IMR-90 (cell line): ENCODE data around the gene MAN1C1. TPM values are rescaled to one million over a fixed set of nuclear protein-coding genes. Genes with fewer than 3 reads are reported as not detected.

Experiments
- ATAC-seq: fragments of 200-7000 bp; cut with Tn5 transposase; 2 replicates; pipeline ENCODE4 v1.9.1; 2020; ENCODE audit warnings: low read depth, mild to moderate bottlenecking, moderate library complexity
- BruUV-seq: library from RNA; stranded (reverse); fragments of 400-500 nt; replicated peaks from 2 replicates; lab custom pipeline; 2021; lab: Mats Ljungman, UMichigan
- CTCF ChIA-PET: fragments of 300-600 bp; formaldehyde crosslinking; extraction: SDS; loops from one replicate; lab custom pipeline; 2021; ENCODE audit warnings: antibody characterized with exemption; lab: Yijun Ruan, JAX
- POLR2A ChIA-PET: fragments of 300-600 bp; sonication (Branson Sonifier 250); formaldehyde crosslinking; loops from one replicate; lab custom pipeline; 2022; ENCODE audit warnings: antibody characterized with exemption; ENCODE audit not compliant: unreplicated experiment; lab: Charles Lee
- DNase-seq: peaks from one replicate; pipeline ENCODE4 v3.0.0; 2013
- H2AFZ ChIP-seq: replicated peaks from 2 replicates; pipeline ENCODE3; 2013; ENCODE audit warnings: low read length, mild to moderate bottlenecking; ENCODE audit not compliant: poor library complexity
- H2AK5ac ChIP-seq: 2 replicates; pipeline ENCODE4 v1.6.1; 2013; ENCODE audit warnings: low read depth, low read length, inconsistent platforms
- H2AK9ac ChIP-seq: replicated peaks from 2 replicates; pipeline ENCODE3; 2013; ENCODE audit warnings: mild to moderate bottlenecking, low read depth, low read length, moderate library complexity; ENCODE audit not compliant: poor library complexity
- H2BK120ac ChIP-seq: 2 replicates; pipeline ENCODE4 v1.6.1; 2013; ENCODE audit warnings: low read depth, low read length, inconsistent platforms
- H2BK15ac ChIP-seq: 3 replicates; pipeline ENCODE4 v1.6.1; 2013; ENCODE audit warnings: low read depth, low read length, inconsistent platforms
- H2BK20ac ChIP-seq: 2 replicates; pipeline ENCODE4 v1.6.1; 2013; ENCODE audit warnings: low read depth, mild to moderate bottlenecking, inconsistent platforms, low read length, moderate library complexity
- H2BK5ac ChIP-seq: 2 replicates; pipeline ENCODE4 v1.6.1; 2013; ENCODE audit warnings: mild to moderate bottlenecking, low read depth, low read length, inconsistent platforms; ENCODE audit not compliant: poor library complexity, severe bottlenecking
- H3K14ac ChIP-seq: replicated peaks from 2 replicates; pipeline ENCODE4 v1.6.1; 2013; ENCODE audit warnings: low read depth, low read length, inconsistent platforms
- H3K18ac ChIP-seq: 2 replicates; pipeline ENCODE4 v1.6.1; 2013; ENCODE audit warnings: low read depth, low read length, control low read depth
- H3K23ac ChIP-seq: 2 replicates; pipeline ENCODE4 v1.6.1; 2013; ENCODE audit warnings: low read depth, low read length, inconsistent platforms
- H3K27ac ChIP-seq: 2 replicates; pipeline ENCODE4 v1.5.1; 2013; ENCODE audit warnings: mild to moderate bottlenecking, control low read depth, low read length; ENCODE audit not compliant: insufficient read depth
- H3K27me3 ChIP-seq: 2 replicates; pipeline ENCODE4 v1.6.1; 2013; ENCODE audit warnings: low read length; ENCODE audit not compliant: control insufficient read depth, insufficient read depth
- H3K36me3 ChIP-seq: 2 replicates; pipeline ENCODE4 v1.6.1; 2013; ENCODE audit warnings: low read length, mixed read lengths; ENCODE audit not compliant: control insufficient read depth, insufficient read depth
- H3K4ac ChIP-seq: 2 replicates; pipeline ENCODE4 v1.6.1; 2013; ENCODE audit warnings: low read depth, low read length, inconsistent platforms
- H3K4me1 ChIP-seq: 2 replicates; pipeline ENCODE4 v1.6.1; 2013; ENCODE audit warnings: low read length, mixed read lengths; ENCODE audit not compliant: control insufficient read depth, insufficient read depth
- H3K4me2 ChIP-seq: 2 replicates; pipeline ENCODE4 v1.6.1; 2013; ENCODE audit warnings: low read depth, mild to moderate bottlenecking, control low read depth, low read length, moderate library complexity
- H3K4me3 ChIP-seq: 2 replicates; pipeline ENCODE4 v1.5.1; 2013; ENCODE audit warnings: low read depth, mild to moderate bottlenecking, control low read depth, low read length, moderate library complexity; ENCODE audit not compliant: insufficient read depth
- H3K56ac ChIP-seq: 2 replicates; pipeline ENCODE4 v1.6.1; 2013; ENCODE audit warnings: low read length, inconsistent platforms; ENCODE audit not compliant: insufficient read depth; ENCODE audit errors: extremely low read depth
- H3K79me1 ChIP-seq, 2 experiments: 2 replicates each; pipeline ENCODE4 v1.6.1; 2013; ENCODE audit warnings: low read length in 2 of 2, inconsistent platforms in 1 of 2, low read depth in 1 of 2
- H3K9ac ChIP-seq: 2 replicates; pipeline ENCODE4 v1.6.1; 2013; ENCODE audit warnings: low read depth, low read length, control low read depth
- H3K9me1 ChIP-seq: 2 replicates; pipeline ENCODE4 v1.6.1; 2013; ENCODE audit warnings: low read length, inconsistent platforms; ENCODE audit not compliant: insufficient read depth
- H3K9me3 ChIP-seq: 2 replicates; pipeline ENCODE4 v1.6.1; 2013; ENCODE audit warnings: low read length; ENCODE audit not compliant: control insufficient read depth, insufficient read depth
- H4K20me1 ChIP-seq: 2 replicates; pipeline ENCODE4 v1.6.1; 2013; ENCODE audit warnings: low read length, inconsistent platforms; ENCODE audit not compliant: insufficient read depth
- H4K5ac ChIP-seq: 2 replicates; pipeline ENCODE4 v1.6.1; 2013; ENCODE audit warnings: mild to moderate bottlenecking, low read depth, low read length, control low read depth
- H4K8ac ChIP-seq, 2 experiments: 2 replicates each; pipeline ENCODE4 v1.6.1; 2013; ENCODE audit warnings: low read depth in 2 of 2, low read length in 2 of 2, control low read depth in 1 of 2, inconsistent platforms in 1 of 2
- H4K91ac ChIP-seq: 2 replicates; pipeline ENCODE4 v1.6.1; 2013; ENCODE audit warnings: low read depth, low read length, inconsistent platforms; ENCODE audit not compliant: insufficient read depth
- BHLHE40 ChIP-seq: fragments of 150-350 bp; IDR thresholded peaks from 2 replicates; pipeline ENCODE4 v1.6.1; 2016; ENCODE audit warnings: mild to moderate bottlenecking, low read depth, low read length
- CEBPB ChIP-seq: IDR thresholded peaks from 2 replicates; pipeline ENCODE4 v1.6.1; 2012; ENCODE audit warnings: low read depth, low read length, improper control_type of control experiment
- ELK1 ChIP-seq: fragments of 150-350 bp; IDR thresholded peaks from 2 replicates; pipeline ENCODE4 v1.6.1; 2016; ENCODE audit warnings: low read depth, mild to moderate bottlenecking, low read length, moderate library complexity, borderline replicate concordance
- FOS ChIP-seq: fragments of 150-350 bp; IDR thresholded peaks from 2 replicates; pipeline ENCODE4 v1.6.1; 2016; ENCODE audit warnings: low read depth, low read length
- MAFK ChIP-seq: IDR thresholded peaks from 2 replicates; pipeline ENCODE4 v1.6.1; 2012; ENCODE audit warnings: low read depth, low read length, improper control_type of control experiment
- MAZ ChIP-seq: IDR thresholded peaks from 2 replicates; pipeline ENCODE4 v1.6.1; 2012; ENCODE audit warnings: low read depth, mild to moderate bottlenecking, low read length, improper control_type of control experiment, moderate library complexity, borderline replicate concordance
- NFE2L2 ChIP-seq: fragments of 150-350 bp; IDR thresholded peaks from 2 replicates; pipeline ENCODE4 v1.6.1; 2016; ENCODE audit warnings: low read depth, mild to moderate bottlenecking, low read length
- POLR2A ChIP-seq: IDR thresholded peaks from 2 replicates; pipeline ENCODE4 v1.6.1; 2012; ENCODE audit warnings: mild to moderate bottlenecking, low read depth, low read length
- RAD21 ChIP-seq: IDR thresholded peaks from 2 replicates; pipeline ENCODE4 v1.6.1; 2012; ENCODE audit warnings: low read length, improper control_type of control experiment
- RCOR1 ChIP-seq: IDR thresholded peaks from 2 replicates; pipeline ENCODE4 v1.6.1; 2012; ENCODE audit warnings: mild to moderate bottlenecking, low read length, improper control_type of control experiment; ENCODE audit not compliant: insufficient replicate concordance
- RFX5 ChIP-seq: IDR thresholded peaks from 2 replicates; pipeline ENCODE4 v1.8.0; 2012; ENCODE audit warnings: low read depth, mild to moderate bottlenecking, low read length, moderate library complexity
- SMC3 ChIP-seq: fragments of 150-350 bp; IDR thresholded peaks from 2 replicates; pipeline ENCODE4 v1.6.1; 2016; ENCODE audit warnings: low read depth, mild to moderate bottlenecking, antibody characterized with exemption, low read length, moderate library complexity
- WGBS, 2 experiments: methylation state at CpG; one replicate each; pipeline versions ENCODE4 v1.1.5 to v1.1.7; 2013; ENCODE audit warnings: missing lambda C conversion rate in 2 of 2; ENCODE audit not compliant: insufficient read length in 1 of 2; ENCODE audit errors: extremely low coverage in 2 of 2; 5-methylcytosine and 5-hydroxymethylcytosine counted together
- dilution Hi-C: fragments of 300-500 bp; cut with HindIII; formaldehyde crosslinking; loops from one replicate; pipeline ENCODE4 v1.14.3; 2018; ENCODE audit warnings: low sequenced_read_pairs; ENCODE audit not compliant: unreplicated experiment
- in situ Hi-C: fragments of 300-500 bp; cut with MboI; formaldehyde crosslinking; loops from 3 replicates; pipeline ENCODE4 v1.14.3; 2019; ENCODE audit warnings: low sequenced_read_pairs, inconsistent platforms, mixed read lengths
- intact Hi-C: fragments of 100-400 bp; cut with micrococcal nuclease; formaldehyde crosslinking; loops from 2 replicates; pipeline ENCODE4 v1.10.0; 2022
- polyA plus RNA-seq, 3 experiments: library from polyadenylated mRNA; depleted of rRNA; stranded (reverse); fragments of >200 nt; gene quantifications; 2 replicates each; pipeline ENCODE4 v1.2.3, GENCODE V29; 2012; ENCODE audit warnings: low replicate concordance in 1 of 3
- total RNA-seq: library from RNA; depleted of rRNA; stranded (reverse); fragments of >200 nt; gene quantifications from 2 replicates; pipeline ENCODE4 v1.2.3, GENCODE V29; 2012
- TF ChIP-seq, protein P1 (sequence below): fragments of 150-350 bp; IDR thresholded peaks from 2 replicates; pipeline ENCODE4 v1.6.1; 2017; ENCODE audit warnings: mild to moderate bottlenecking, antibody characterized with exemption, low read length, low read depth

MAN1C1 gene
- total and polyA plus RNA-seq, 2 of the 4 experiments (the other 2 are of a cell fraction) = 3.2 to 11.3 TPM

DNA sequence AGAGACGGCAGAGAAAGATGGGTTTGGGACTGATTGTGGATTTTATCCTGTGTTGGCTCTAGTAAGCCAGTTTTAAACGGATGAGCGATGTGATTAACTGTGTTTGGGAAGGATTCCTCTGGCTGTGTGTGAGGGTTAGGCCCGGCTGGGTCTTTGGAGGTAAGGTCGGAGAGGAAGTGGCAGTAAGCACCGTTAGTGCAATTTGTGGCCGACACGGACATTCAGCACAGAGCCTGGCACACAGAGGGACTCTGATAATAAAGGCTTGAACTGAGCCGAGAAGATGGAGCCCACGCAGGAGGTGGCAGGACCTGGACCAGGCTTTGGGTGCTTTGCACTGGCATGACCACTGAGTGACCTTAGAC, 204.5 kb downstream of the MAN1C1 start:
- Histone ChIP-seq H2BK120ac (no peak overlapping the region), H2BK20ac (no peak overlapping the region), H3K56ac (no peak overlapping the region), H2AK9ac (peak overlapping the region; percentile 90), H4K8ac (peak overlapping the region in 1 of 2 experiments; percentile 59; a peak in 3 of 4 replicates), H3K4me3 (peak overlapping the region; percentile 90), H4K20me1 (peaks cover 24% of the 10 kb centered on the region; the same call in 1 of the 2 replicates), H3K9me3 (no peaks in the 10 kb centered on the region), H4K91ac (no peak overlapping the region), H3K23ac (peak overlapping the region; percentile 69), H3K14ac (peak overlapping the region; percentile 61), H3K79me1 (peaks cover 28 to 78% of the 10 kb centered on the region in 2 experiments), H3K36me3 (peaks cover 10% of the 10 kb centered on the region; the same call in 1 of the 2 replicates), H3K4me1 (peaks cover 16% of the 10 kb centered on the region), H3K4ac (peak overlapping the region; percentile 39), H3K18ac (no peak overlapping the region), H2BK15ac (no peak overlapping the region), H2BK5ac (peak overlapping the region; percentile 32), H3K9ac (peak overlapping the region; percentile 92), H3K9me1 (peaks cover 18% of the 10 kb centered on the region), H2AK5ac (peak overlapping the region; percentile 9; the same call in 1 of the 2 replicates), H4K5ac (no peak overlapping the region), H3K27ac (peak overlapping the region; percentile 96), H3K4me2 (peak overlapping the region; percentile 89), H2AFZ (peak overlapping the region; percentile 96), H3K27me3 (no peaks in the 10 kb centered on the region)
- dilution Hi-C loops = no loop called here
- ChIA-PET CTCF (interaction anchor here (1.0 kb wide), 1 partner anchor 212 kb away, joined by 3 read pairs; no protein-coding TSS in a partner anchor), POLR2A (no interaction called here)
- TF ChIP-seq MAZ = no peak
- no peak for TF ChIP-seq RAD21
- TF ChIP-seq BHLHE40 = no peak
- TF ChIP-seq RCOR1 = no peak
- no peak for TF ChIP-seq MAFK
- no peak for TF ChIP-seq POLR2A
- TF ChIP-seq FOS = no peak
- no peak for TF ChIP-seq ELK1
- no peak for TF ChIP-seq RFX5
- TF ChIP-seq SMC3 = no peak
- no peak for TF ChIP-seq CEBPB
- TF ChIP-seq, protein P1, sequence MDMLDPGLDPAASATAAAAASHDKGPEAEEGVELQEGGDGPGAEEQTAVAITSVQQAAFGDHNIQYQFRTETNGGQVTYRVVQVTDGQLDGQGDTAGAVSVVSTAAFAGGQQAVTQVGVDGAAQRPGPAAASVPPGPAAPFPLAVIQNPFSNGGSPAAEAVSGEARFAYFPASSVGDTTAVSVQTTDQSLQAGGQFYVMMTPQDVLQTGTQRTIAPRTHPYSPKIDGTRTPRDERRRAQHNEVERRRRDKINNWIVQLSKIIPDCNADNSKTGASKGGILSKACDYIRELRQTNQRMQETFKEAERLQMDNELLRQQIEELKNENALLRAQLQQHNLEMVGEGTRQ = no peak
- no peak for TF ChIP-seq NFE2L2
- WGBS, 2 experiments = 20% methylated on average over 6 of the region's 10 CpGs; no CpG with 5 or more reads in 1 of the 2 experiments
- DNase-seq = no peak
- intact Hi-C loops = loop anchor here (5.0 kb wide), 1 partner anchor 76 kb away; no protein-coding TSS in a partner anchor
- in situ Hi-C loops = loop anchor here (10.0 to 25.0 kb wide), 3 partner anchors 174 to 584 kb away; partner anchors contain the start of genes PAFAH2, RHCE, RSRP1 and SYF2
- no TSS peak for BruUV-seq
- no peak for ATAC-seq
